ENCODE measurements around the gene SLC12A3.

GRCh38 chr16:56894331-56894917, 29.4 kb downstream of the SLC12A3 start:
- no peak for TF ChIP-seq CTCF (IDR thresholded peaks at IDR 0.05)
- no peak for TF ChIP-seq ZFX (IDR thresholded peaks at IDR 0.05; ENCODE audit: borderline replicate concordance)
